ENCODE results near the gene TNPO3.

DNA sequence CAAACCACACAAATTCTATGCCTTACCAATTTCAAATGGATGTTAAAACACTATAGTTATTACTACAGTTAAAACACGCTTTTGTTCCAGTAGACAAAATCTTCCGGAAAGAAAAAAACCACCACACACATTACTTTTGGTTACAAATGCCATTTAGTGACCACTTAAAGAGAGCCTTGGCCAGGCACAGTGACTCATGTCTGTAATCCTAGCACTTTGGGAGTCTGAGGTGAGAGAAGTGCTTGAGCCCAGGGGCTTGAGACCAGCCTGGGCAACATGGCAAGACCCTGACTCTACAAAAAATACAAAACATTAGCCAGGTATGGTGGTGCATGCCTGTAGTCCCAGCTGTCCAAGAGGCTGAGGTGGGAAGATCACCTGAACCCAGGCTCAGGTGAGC lies 7.2 kb downstream of the TNPO3 start:
- no peak for TF ChIP-seq MXI1 (conservative IDR thresholded peaks at IDR 0.05; ENCODE audit: poor library complexity, severe bottlenecking)
- TF ChIP-seq SMC3 (conservative IDR thresholded peaks at IDR 0.05; ENCODE audit: poor library complexity), result no peak
- TF ChIP-seq CTCF (IDR thresholded peaks at IDR 0.05; ENCODE audit: poor library complexity, severe bottlenecking), result no peak
- no peak for TF ChIP-seq EP300 (conservative IDR thresholded peaks at IDR 0.05; ENCODE audit: poor library complexity, severe bottlenecking)
- TF ChIP-seq EZH2 (IDR thresholded peaks at IDR 0.05; ENCODE audit: borderline replicate concordance, insufficient read depth, low read length, poor library complexity, severe bottlenecking), result no peak
- TF ChIP-seq REST (IDR thresholded peaks at IDR 0.05; ENCODE audit: borderline replicate concordance), result no peak
- TF ChIP-seq POLR2AphosphoS5 (IDR thresholded peaks at IDR 0.05), result no peak
- no peak for TF ChIP-seq TAF1 (IDR thresholded peaks at IDR 0.05; ENCODE audit: low read depth)

Measured in neural cell (in vitro differentiated cells).